GM19043 (cell line): Measurements from ENCODE around the gene CTSZ.
"Not testable (repeated sequence)": the region's sequence is repeated elsewhere in the genome, so short reads cannot be mapped to it uniquely, and the experiment has no call there.

ENCODE experiments used
- ATAC-seq: cut with Tn5 transposase; IDR thresholded peaks from one replicate; pipeline ENCODE4 v1.9.1; 2021; ENCODE audit warnings: low read depth; ENCODE audit not compliant: unreplicated experiment

CTSZ gene

DNA sequence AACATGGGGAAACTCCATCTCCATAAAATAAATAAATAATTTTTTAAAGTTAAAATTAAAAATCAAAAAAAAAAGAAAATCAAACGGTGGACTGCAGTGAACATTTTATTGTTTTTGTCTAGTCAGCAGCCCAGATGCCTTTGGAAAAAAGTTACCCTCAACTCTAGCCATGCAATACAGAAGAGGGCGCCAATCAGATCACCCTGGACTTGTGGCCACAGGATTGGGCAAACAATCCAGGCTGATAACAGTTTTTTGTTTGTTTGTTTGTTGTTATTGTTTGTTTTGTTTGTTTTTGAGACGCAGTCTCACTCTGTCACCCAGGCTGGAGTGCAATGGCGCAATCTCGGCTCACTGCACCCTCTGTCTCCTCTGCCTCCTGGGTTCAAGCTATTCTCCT is 56.5 kb downstream of the CTSZ start:
- ATAC-seq = no peak

DNA sequence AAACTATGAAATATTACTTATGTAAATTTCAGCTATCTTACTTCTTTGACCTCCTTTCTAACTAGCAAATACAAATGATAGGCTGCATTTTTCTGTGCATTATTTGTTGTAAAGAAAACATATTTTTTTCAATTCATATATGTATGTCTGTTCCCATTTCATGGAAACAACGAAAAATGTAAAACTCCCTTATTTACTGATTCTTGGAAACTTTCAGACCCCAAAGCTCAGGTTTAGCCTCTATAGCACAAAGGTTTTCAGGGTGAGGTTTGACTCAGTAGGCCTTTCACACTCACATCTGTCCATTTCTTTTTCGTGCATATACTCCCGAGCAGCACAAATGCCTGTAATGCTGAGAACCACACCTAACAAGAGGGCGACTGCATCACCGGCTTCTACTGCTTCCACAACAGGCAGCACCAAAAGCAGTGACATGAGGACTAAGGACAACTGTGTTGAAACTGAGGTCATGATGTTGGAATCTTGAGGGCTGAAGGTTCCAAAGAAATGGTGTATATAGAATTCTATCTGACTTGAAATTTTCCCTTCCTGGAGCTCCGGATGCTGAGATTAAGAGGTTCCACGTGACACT is 59.2 kb downstream of the CTSZ start:
- not testable (repeated sequence) for ATAC-seq

DNA sequence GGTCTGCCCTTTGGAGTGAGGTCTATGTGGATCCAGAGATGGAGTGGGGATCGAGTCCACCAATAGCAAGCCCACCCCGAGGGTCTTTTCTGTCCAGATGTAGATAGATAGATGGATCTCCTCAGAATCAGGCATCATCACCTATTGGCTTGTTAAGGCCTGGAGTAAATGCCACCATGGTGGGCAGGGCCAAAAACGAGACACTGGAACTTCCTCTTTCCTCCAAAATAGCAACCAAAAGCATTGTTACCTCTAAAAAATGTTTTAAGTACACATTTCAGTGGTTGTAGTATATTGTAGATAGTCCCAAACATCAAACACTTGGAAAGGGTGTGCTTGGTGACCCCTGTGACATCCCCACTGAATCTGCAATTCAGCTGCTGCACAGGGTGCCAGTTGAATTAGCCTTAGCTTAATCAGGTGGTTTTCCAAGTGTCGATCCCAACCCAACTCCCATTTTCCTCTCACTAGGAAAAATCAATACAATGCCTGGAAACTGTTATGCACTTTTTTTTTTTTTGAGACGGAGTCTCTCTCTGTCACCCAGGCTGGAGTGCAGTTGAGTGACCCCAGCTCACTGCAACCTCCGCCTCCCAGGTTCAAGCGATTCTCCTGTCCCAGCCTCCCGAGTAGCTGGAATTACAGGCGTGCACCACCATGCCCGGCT is 61.0 kb downstream of the CTSZ start:
- no peak for ATAC-seq
